ELR (cell line): ENCODE measurements around the gene MOBP.

Source experiments
- DNase-seq: peaks from one replicate; pipeline ENCODE4 v3.0.0-alpha.2; 2015; ENCODE audit warnings: low read depth

The MOBP gene

GRCh38 chr3:39541917-39542329 is 74.4 kb downstream of the MOBP start:
- peak; percentile 50 for DNase-seq

- no peak for DNase-seq
Measured at GRCh38 chr3:39542588-39542988, 75.1 kb downstream of the MOBP start.

DNA sequence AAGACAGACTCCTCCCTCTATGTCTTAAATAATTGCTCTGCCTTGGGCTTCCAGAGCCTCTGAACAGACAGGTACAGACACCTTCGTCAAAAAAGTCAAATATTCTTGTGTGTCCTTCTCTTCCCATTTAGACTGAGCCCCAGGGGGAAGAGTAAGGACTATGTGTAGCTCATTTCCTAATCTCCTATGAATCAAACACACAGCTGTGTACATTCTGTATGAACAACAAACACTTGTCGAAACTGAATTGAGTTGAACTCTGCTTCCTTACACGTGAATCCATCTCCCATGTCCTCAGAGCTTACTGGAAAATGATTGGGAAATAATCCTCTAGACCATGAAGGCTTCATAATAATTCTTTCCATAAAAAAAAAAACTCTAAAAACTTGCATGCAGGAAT is 80.8 kb downstream of the MOBP start:
- no peak for DNase-seq

DNA sequence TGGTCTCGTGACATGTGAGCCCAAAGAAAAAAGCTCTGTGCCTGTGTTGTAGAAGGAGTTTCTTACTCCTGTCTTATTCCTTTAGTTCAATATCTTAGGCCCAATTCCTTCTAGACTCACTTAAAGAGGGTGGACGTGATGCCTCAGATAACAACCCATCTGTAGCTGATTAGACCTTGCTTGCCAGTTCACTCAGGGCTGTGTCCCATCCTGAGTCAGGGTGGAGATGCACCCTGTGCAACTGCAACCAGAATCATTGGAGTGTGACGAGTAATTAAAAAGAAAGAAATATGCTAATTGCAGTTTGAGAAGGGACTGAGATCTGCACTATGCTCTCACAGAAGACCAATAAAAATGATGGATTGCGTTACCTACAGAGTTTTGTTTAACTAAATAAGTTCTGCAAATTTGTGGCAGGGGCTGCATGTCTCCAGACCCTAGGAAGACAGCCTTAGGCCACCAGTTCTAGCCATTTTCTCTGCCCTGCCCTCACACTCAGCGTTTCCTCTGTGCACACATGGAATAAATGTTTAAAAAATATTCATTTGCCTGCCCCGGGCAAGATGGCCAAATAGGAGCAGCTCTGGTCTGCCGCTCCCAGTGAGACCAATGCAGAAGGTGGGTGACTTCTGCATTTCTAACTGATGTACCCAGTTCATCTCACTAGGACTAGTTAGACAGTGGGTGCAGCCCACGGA is 83.0 kb downstream of the MOBP start:
- no peak for DNase-seq
